ENCODE data around the gene GLI1. TPM values are rescaled to one million over a fixed set of nuclear protein-coding genes. Genes with fewer than 3 reads are reported as not detected.

GLI1 gene
- 0.98 and 6.7 TPM in 2 replicates for total RNA-seq

DNA sequence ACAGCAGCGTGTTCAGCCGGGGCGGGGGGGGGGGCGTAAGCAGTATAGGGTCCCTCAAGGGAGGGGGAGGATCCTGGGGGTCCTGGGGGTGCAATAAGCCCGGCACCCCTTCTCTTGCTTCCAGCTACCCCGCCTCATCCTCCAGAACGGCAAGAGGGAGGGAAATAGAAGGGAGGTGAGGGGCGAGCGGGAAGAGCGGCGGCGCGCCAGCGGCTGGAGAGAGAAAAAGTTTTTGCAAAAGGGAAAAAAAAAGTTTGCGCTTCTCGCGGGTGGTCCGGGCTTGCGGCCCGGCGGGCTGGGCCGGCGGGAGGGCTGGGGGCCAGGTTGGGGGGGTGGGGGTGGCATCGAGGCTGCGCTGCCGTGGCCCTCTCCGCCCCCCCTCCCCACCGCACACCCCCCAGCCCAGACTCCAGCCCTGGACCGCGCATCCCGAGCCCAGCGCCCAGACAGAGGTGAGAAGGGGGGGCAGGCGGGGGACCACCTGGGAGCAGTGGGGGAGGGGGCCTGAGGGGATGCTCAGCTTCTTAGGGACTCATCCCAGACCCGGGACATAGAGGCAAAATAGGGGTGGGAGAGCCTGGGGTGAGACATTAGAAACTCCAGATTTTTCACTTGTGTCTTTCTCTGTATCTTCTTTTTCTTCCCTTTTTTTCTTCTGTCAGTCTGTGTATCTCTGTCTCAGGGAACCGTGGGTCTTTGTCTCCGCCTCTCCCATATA is at the start of gene GLI1:
Gene GLI1 (plus strand): TSS at position 36 of the 718 bp plus-strand sequence. CDS start 3,907 bp downstream, outside the sequence.

DNA sequence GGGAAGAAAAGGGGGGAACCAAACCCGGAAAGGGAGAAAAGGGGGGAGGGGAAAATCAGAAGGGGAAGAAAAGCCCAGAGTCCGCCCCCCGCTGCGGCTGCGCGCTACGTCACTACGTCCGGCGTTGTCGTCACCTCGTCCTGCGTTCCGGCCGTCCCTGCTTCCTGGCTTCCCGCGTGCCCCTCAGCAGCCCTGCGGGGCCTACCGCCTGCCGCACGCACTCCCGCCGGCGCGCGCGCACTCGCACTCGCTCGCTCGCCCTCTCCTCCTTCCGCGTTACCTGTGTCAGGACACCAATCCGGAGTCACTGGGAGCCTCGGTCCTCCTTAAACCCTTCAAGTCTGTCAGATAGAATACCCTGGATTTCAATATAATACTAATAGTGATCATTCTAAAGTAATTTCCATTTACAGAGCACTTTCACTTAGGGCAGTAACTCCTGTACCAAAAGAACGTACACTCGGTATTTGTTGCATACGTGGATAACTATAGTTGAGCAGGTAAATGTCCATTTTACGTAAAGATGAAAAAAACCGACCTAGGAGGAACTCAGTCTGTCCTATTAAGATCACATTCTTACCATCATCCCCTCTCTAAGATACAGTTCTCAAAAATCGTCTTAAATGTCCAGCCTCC is 28.5 kb upstream of the GLI1 start, which contains the start of gene R3HDM2:
Gene R3HDM2 (minus strand): TSS at position 113 of the 636 bp plus-strand sequence. CDS start 120,615 bp downstream, outside the sequence.

DNA sequence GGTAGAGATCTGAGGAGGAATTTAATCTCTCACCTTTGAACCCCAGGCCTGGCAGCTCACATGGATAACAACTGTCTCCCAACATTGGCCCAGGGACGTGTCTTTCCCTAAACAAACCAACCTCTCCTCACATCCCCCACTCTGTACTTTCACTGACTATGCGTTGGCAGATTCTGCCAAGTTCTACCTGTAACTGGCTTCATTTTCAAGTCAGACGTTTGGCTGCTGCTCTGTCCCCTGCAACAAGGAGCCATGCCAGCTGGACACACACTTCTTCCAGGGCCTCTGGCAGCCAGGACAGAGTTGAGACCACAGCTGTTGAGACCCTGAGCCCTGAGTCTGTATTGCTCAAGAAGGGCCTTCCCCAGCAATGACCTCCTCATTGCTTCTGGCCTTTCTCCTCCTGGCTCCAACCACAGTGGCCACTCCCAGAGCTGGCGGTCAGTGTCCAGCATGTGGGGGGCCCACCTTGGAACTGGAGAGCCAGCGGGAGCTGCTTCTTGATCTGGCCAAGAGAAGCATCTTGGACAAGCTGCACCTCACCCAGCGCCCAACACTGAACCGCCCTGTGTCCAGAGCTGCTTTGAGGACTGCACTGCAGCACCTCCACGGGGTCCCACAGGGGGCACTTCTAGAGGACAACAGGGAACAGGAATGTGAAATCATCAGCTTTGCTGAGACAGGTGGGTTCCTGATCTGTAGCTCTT is 24.9 kb upstream of the GLI1 start, which contains the start of gene INHBC:
Gene INHBC (plus strand): TSS at position 268 of the 707 bp plus-strand sequence. CDS start 103 bp downstream, at position 371.

DNA sequence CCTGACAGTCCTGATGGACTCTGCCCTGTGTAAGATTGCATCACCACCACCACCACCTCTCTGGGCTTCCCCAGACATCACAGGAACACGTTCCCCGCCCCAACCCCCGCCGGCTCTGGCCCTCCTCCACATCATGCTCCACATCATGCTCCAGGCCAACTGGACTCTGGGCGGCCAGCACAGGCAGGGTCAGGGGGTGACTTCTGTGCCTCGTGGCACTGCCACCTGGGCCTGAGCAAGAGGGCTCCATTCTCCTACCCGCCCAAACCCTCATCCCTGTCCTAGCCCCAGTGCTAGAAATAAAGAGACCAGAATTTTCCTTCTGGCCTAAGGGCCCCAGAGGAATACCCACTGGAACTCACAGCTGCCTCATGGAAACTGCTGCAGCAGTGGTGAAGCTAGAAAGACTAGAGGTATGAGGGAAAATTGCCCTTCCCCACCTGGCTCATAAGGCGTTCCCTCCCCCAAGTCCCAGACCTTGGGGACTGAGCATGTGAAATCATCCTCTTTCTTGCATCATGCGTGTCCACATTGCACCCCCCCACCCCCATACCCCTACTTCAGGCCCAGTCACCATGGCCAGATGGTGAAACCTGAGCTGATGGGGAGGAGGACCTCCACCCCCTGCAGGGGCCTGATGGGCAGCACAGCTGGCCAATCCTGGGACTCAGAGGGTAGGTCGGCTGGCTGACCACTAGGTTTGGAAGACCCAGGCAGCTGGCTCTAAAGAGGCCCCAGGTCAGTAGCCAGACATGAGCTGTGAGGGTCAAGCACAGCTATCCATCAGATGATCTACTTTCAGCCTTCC is 4.8 kb upstream of the GLI1 start, which contains the start of gene INHBE:
Gene INHBE (plus strand): TSS at position 742 of the 808 bp plus-strand sequence. CDS start 230 bp downstream, outside the sequence.

GRCh38 chr12:57479376-57480115 is 20.0 kb downstream of the GLI1 start, which contains the start of gene ARHGAP9:
ARHGAP9 (minus strand) TSS chr12:57479866; CDS start chr12:57479406, 460 bp downstream.

DNA sequence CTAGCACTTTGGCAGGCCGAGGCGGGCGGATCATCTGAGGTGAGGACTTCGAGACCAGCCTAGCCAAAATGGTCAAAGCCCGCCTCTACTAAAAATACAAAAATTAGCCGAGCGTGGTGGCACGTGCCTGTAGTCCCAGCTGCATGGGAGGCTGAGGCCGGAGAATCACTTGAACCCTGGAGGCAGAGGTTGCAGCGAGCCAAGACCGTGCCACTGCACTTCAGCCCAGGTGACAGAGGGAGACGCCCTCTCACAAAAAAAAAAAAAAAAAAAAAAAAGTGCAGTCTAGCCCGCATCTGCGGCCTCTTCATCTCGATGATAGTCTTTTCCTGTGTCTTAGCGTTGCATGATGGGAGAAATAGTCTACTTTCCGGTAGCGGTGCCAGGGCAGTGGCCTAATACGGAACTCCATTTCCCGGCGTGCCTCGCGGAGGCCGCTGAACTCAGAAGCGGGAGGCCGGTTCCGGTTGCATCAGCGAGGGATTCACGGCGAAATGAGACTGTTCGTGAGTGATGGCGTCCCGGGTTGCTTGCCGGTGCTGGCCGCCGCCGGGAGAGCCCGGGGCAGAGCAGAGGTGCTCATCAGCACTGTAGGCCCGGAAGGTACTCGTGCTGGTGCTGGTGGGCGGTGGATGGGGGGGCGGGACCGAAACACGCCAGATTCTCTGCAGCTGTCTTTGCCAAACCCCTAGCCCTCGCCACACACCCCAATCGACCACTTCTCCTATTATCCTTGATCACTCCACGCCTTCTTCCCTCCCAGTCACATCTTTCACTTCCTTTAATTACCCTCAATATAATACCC is 28.2 kb downstream of the GLI1 start, which contains the start of gene MARS1:
Gene MARS1 (plus strand): TSS at position 472 of the 805 bp plus-strand sequence. CDS start 23 bp downstream, at position 495.

DNA sequence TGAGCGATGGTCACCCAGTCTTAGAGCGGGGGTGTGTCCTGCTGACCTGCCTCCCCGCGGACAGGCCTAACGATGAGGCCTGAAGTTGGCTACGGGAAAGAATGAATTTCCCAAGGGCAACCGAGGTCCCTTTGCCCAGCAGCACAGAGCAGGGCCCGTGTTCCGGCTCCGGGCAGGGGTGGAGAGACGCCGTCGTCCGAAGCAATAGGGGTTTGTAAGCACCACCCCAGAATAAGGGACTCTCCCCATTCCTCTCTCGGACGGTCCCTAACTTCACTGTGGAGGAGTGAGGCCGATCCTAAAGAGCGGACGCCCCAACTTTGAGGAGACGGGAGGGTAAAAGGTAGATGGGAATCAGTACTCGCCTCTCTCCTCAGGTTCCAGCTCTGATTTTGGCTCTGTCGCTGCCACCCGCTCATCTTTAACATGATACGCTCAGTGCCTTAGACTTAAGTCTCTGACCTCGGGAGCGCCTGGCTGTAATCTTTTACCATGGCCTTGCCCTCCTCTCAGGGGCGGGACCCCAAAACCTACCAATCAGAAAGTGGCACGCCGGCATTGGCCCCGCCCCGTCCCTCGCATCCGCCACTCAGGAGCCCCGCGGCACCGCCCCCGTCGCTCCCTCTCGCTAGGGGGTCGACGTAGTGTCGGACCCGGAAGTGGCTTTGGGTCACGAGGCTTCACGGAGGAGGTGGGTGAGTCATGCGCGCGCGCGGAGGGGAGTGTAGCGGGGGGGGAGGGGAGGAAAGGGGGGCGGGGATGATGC is 60.7 kb downstream of the GLI1 start, which contains the start of gene DDIT3:
Gene DDIT3 (minus strand): TSS at position 462 of the 766 bp plus-strand sequence. CDS start 3,108 bp downstream, outside the sequence.

Other genes with a start within 250 kb of the GLI1 start
- gene NXPH4, start 243.0 kb upstream of the GLI1 start, total RNA-seq = 1.0 TPM in 1 of 2 replicates, not detected in the other
- 161 and 237 TPM in 2 replicates for gene SHMT2, start 230.1 kb upstream of the GLI1 start, total RNA-seq
- gene STAC3, start 208.6 kb upstream of the GLI1 start, total RNA-seq = 0.63 TPM in 1 of 2 replicates, not detected in the other
- 15.5 and 37.5 TPM in 2 replicates for gene R3HDM2, start 28.7 kb upstream of the GLI1 start, total RNA-seq
- gene INHBC, start 25.0 kb upstream of the GLI1 start, total RNA-seq = not detected in 2 replicates
- gene INHBE, start 4.5 kb upstream of the GLI1 start, total RNA-seq = 3.9 and 7.9 TPM in 2 replicates
- 0.89 TPM in 1 of 2 replicates, not detected in the other for gene ARHGAP9, start 20.1 kb downstream of the GLI1 start, total RNA-seq
- gene MARS1, start 28.3 kb downstream of the GLI1 start, total RNA-seq = 107 and 167 TPM in 2 replicates
- gene DDIT3, start 60.7 kb downstream of the GLI1 start, total RNA-seq = 12.1 and 28.3 TPM in 2 replicates
- 9.9 and 23.8 TPM in 2 replicates for gene MBD6, start 63.0 kb downstream of the GLI1 start, total RNA-seq
- 211 and 214 TPM in 2 replicates for gene DCTN2, start 87.4 kb downstream of the GLI1 start, total RNA-seq
- gene KIF5A, start 90.3 kb downstream of the GLI1 start, total RNA-seq = 0.98 and 1.4 TPM in 2 replicates
- gene PIP4K2C, start 131.4 kb downstream of the GLI1 start, total RNA-seq = 23.8 and 30.6 TPM in 2 replicates
- gene DTX3, start 145.0 kb downstream of the GLI1 start, total RNA-seq = 13.0 and 40.6 TPM in 2 replicates
- gene ARHGEF25, start 151.7 kb downstream of the GLI1 start, total RNA-seq = 5.4 and 6.1 TPM in 2 replicates
- gene B4GALNT1, start 173.4 kb downstream of the GLI1 start, total RNA-seq = 0.76 and 6.2 TPM in 2 replicates
- gene OS9, start 234.3 kb downstream of the GLI1 start, total RNA-seq = 132 and 162 TPM in 2 replicates